CD4-positive, alpha-beta T cell treated with Interleukin-17A for 4 hours (primary cell): ENCODE measurements around the gene CBFB.
"Not testable (repeated sequence)": the region's sequence is repeated elsewhere in the genome, so short reads cannot be mapped to it uniquely, and the experiment has no call there.

Experiments
- DNase-seq: peaks from one replicate; pipeline ENCODE4 v3.0.0-alpha.2; 2020; ENCODE audit warnings: mixed read lengths

The CBFB gene

GRCh38 chr16:67101311-67102082, 72.5 kb downstream of the CBFB start:
- DNase-seq = no peak

DNA sequence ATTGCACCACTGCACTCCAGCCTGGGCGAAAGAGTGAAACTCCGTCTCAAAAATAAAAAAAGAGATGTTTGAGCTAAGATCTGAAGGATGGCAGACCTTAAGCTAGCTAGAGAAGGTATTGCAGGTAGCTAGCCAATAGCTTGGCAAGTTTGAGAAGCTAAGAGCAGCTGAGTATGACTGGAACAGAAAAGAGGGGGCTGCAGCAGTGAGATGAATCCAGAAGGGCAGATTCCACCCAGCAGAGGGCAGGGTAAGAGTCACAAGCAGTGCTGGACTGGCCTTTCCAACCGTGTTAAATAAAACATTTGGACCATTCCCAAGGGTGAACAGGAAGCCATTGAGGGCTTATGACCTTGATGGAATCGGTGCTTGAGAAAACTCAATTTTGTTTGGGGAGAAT, 75.1 kb downstream of the CBFB start:
- peak; percentile 5 for DNase-seq

- DNase-seq = no peak
These were observed 75.9 kb downstream of the CBFB start for GRCh38 chr16:67104845-67105244.

- no peak for DNase-seq
These were observed 76.3 kb downstream of the CBFB start for GRCh38 chr16:67105246-67105645.

- DNase-seq = no peak
These were observed 76.9 kb downstream of the CBFB start for GRCh38 chr16:67105881-67106280.

DNA sequence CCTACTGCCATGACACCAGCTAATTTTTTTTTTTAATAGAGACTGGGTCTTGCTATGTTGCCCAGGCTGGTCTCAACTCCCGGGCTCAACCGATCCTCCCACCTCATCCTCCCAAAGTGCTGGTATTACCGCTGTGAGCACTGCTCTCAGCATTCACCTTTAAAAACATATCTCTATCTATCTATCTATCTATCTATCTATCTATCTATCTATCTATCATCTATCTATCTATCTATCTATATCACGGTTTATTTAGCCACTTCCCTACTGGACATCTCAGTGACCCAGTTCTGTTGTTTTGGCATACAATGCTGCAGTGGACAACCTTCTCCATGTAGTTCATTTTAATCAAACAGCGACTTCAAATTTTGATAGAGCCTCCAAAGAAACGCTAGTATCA, 79.5 kb downstream of the CBFB start:
- DNase-seq = no peak

DNA sequence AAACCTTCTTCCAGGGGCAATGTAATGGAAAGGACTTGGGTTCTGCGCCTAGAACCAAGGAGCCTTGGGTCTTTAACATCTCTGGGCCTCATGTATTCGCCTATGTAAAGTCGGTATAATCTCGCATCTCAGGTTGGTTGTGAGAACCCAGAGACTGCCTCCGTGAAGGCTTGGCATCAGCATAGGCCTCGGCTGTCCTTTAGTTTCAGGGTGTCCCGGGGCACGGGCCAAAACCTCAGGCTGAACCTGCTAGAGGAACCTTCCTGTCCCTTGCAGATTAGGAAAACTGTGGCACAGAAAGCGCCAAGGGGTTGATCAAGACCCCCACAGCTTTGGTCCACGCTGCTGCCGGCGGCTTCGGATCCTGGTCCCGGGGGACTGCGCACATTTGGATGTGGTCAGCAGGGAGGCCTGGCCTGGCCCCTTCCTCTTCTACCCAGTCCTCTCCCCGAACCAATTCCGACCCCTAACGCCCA, 80.0 kb downstream of the CBFB start:
- no peak for DNase-seq

GRCh38 chr16:67109407-67110135, 80.6 kb downstream of the CBFB start, which contains the start of gene PHAF1:
Gene PHAF1 (plus strand): TSS chr16:67109941. CDS start chr16:67110176, 235 bp downstream.
- peak; percentile 96 for DNase-seq

- DNase-seq = no peak
These were observed 83.0 kb downstream of the CBFB start for GRCh38 chr16:67111951-67112444.

- DNase-seq = no peak
These were observed 83.8 kb downstream of the CBFB start for GRCh38 chr16:67112591-67113399.

DNA sequence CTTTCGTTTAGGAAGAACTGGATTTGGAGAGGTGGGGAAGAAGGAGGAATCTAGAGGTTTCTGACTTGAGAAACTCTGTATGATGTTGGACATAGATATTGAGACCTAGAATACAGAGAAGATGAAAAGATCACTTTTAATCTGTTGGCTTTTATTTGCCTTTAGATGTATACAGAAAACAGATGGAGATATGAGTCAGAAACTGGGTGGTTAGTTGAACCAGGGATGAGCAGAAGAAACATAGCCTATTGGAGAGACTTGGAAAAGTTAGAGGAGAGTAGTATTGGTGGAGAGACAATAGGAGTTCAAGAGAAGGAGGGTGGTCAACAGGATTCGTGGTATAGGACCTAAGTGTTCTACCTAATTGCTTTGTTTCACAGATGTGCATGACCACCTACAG, 85.8 kb downstream of the CBFB start:
- DNase-seq = no peak

DNA sequence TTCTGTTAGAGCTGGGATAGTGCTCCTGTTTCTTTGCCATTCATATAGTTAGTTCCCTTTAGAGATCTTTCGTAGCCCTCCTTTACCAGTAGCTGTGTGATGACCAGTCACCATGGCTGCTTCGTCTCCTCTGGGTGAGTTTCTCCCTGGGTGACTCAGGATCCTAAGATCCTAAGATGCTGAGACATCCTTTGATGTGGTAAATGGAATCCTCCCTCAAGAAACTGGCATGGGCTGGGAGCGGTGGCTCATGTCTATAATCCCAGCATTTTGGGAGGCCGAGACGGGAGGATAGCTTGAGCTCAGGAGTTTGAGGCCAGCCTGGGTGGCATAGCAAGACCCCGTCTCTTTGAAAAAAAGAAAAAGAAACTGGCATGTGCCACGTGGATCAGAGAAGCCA, 86.7 kb downstream of the CBFB start:
- DNase-seq = no peak

- DNase-seq = no peak
These were observed 87.7 kb downstream of the CBFB start for GRCh38 chr16:67116388-67117311.

- DNase-seq = no peak
These were observed 88.8 kb downstream of the CBFB start for GRCh38 chr16:67117716-67118115.

DNA sequence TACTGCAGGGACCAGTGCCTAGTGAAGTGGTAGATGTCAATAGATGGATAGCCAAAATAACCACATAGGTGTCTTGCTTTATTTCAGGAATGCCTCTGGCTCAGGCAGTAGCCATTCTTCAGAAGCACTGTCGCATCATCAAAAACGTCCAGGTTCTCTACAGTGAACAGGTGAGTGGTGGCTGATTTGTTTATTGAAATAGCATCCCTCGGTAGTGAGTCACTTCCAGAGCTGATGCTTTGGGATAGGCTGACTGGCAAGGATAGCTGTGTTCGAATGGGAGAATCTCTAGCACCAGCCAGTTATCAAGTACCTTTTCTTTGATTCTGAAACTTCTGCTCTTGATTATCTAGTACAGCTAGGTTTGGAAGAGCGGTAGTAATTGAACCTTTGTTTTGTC, 91.1 kb downstream of the CBFB start:
- DNase-seq = no peak

DNA sequence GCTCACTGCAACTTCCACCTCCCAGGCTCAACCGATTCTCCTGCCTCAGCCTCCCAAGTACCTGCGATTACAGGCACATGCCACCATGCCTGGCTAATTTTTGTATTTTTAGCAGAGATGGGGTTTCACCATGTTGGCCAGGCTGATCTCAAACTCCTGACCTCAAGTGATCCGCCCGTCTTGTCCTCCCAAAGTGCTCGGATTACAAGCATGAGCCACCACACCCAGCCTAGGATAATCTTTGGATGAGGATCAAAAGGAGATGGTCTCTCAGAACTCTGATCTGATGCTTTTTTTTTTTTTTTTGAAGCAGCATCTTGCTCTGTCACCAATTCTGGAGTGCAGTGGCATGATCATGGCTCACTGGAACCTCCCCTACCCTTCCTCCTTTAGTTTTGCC, 93.8 kb downstream of the CBFB start:
- DNase-seq = not testable (repeated sequence)

- DNase-seq = no peak
These were observed 99.5 kb downstream of the CBFB start for GRCh38 chr16:67128417-67128816.

DNA sequence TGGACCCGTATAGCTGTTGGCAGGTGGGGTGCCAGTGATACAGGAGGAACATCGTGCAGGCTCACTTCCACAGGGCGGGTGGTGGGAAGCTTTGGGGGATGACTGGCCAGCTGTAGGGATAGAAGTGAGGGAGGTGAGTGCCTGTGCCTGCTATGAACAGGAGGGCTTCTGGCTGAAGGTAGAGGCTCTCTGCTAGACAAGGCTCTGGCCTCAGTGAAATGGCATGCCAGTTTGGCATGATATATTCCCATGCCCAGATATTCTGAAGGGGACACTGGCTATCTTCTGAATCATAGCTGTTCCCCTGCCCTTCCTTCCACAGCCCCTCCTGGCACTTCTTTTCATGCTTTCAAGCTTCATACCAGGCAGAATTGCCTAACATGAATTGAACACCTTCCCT, 99.9 kb downstream of the CBFB start:
- no peak for DNase-seq

DNA sequence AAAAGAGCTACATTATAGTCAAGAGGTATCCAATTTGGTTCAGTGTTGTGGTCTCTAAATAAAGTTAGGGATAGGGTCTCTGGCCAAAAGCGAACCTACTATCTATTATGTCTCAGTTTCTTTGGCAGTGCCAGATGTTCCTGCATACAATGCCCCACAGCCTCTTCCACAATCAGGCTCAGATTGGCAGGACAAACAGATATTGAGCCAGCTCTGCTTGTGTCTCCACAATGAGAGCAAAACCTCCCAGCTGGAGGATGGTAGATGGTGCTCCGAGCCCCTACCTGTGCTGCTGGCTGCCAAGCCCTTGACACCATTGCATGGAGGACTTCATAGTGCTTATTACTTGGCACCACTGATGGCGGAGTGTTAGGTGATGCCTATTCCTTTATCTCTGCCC, 100.5 kb downstream of the CBFB start:
- DNase-seq = no peak

DNA sequence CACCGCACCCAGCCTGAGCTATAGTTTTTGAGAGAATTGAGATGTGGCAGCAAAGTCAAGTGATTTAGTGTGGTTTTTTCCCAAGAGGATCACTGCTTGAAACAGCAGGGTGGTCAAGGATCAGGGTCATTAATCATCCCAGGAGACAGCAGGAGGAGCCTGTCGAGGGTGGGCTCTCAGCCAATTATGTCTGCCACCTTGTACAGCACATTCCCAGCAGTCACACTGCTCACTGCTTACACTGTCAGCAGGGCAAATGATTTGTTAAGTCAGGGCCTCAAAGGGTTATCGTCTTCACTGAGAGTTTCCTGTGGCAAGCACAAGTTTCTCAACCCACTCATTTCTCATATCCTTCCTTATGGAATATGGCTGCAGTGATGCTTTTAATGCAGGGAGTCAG, 108.7 kb downstream of the CBFB start:
- DNase-seq = no peak

- no peak for DNase-seq
These were observed 112.4 kb downstream of the CBFB start for GRCh38 chr16:67141391-67141790.

- no peak for DNase-seq
These were observed 113.4 kb downstream of the CBFB start for GRCh38 chr16:67142342-67142741.
